GM18867 (cell line): ENCODE data around the gene GPR137C.

Experiments
- ATAC-seq: cut with Tn5 transposase; IDR thresholded peaks from one replicate; pipeline ENCODE4 v1.9.1; 2021; ENCODE audit warnings: mild to moderate bottlenecking, moderate library complexity; ENCODE audit not compliant: unreplicated experiment

GPR137C gene

GRCh38 chr14:52552063-52552988, at the start of gene GPR137C, which contains the start of gene TXNDC16:
Gene GPR137C (plus strand): TSS chr14:52552836. CDS start chr14:52553148, 312 bp downstream.
Gene TXNDC16 (minus strand): TSS chr14:52552505. CDS start chr14:52543557, 8,948 bp downstream.
- peak; percentile 88 for ATAC-seq

GRCh38 chr14:52513249-52513648, 39.4 kb upstream of the GPR137C start:
- ATAC-seq: no peak

- ATAC-seq: no peak
Observed at GRCh38 chr14:52514046-52514811, 38.4 kb upstream of the GPR137C start.

- ATAC-seq: no peak
Observed at GRCh38 chr14:52522033-52522432, 30.6 kb upstream of the GPR137C start.

GRCh38 chr14:52522581-52523345, 29.9 kb upstream of the GPR137C start:
- no peak for ATAC-seq

GRCh38 chr14:52527052-52527451, 25.6 kb upstream of the GPR137C start:
- no peak for ATAC-seq

- ATAC-seq: no peak
Observed at GRCh38 chr14:52531481-52531880, 21.2 kb upstream of the GPR137C start.

GRCh38 chr14:52536269-52536668, 16.4 kb upstream of the GPR137C start:
- ATAC-seq: no peak

- no peak for ATAC-seq
Observed at GRCh38 chr14:52538623-52539022, 14.0 kb upstream of the GPR137C start.

GRCh38 chr14:52545584-52546317, 6.9 kb upstream of the GPR137C start:
- no peak for ATAC-seq

- no peak for ATAC-seq
Observed at GRCh38 chr14:52546318-52546670, 6.3 kb upstream of the GPR137C start.

GRCh38 chr14:52547027-52547426, 5.6 kb upstream of the GPR137C start:
- ATAC-seq: no peak

- ATAC-seq: no peak
Observed at GRCh38 chr14:52547526-52547925, 5.1 kb upstream of the GPR137C start.

GRCh38 chr14:52550661-52551060, 2.0 kb upstream of the GPR137C start:
- ATAC-seq: no peak

- ATAC-seq: no peak
Observed at GRCh38 chr14:52551205-52551604, 1.4 kb upstream of the GPR137C start.

- ATAC-seq: no peak
Observed at GRCh38 chr14:52551696-52552062, 957 bp upstream of the GPR137C start.

GRCh38 chr14:52553002-52553670, 500 bp downstream of the GPR137C start:
- ATAC-seq: peak; percentile 23

- no peak for ATAC-seq
Observed at GRCh38 chr14:52553671-52554575, 1.3 kb downstream of the GPR137C start.

GRCh38 chr14:52558688-52559087, 6.1 kb downstream of the GPR137C start:
- no peak for ATAC-seq
